Gastroesophageal sphincter (tissue), 3 donors: ENCODE results near the gene ARHGEF16.

ENCODE experiments used
- POLR2A ChIP-seq, 2 donors: fragments of 450-650 bp; IDR thresholded peaks; one replicate each; pipeline ENCODE4 v1.6.1; 2017; ENCODE audit warnings: antibody characterized with exemption in 2 of 2, mild to moderate bottlenecking in 2 of 2, moderate library complexity in 1 of 2
- TF ChIP-seq, protein P1 (sequence below), 4 experiments: fragments of 200-600 bp in 2 of 4; fragments of 450-650 bp in 2 of 4; sonication (generic) in 1 of 4; IDR thresholded peaks; one replicate each; pipeline ENCODE4 v1.5.1; 2017 to 2019; ENCODE audit warnings: antibody characterized with exemption in 4 of 4, mild to moderate bottlenecking in 2 of 4, moderate library complexity in 2 of 4

DNA sequence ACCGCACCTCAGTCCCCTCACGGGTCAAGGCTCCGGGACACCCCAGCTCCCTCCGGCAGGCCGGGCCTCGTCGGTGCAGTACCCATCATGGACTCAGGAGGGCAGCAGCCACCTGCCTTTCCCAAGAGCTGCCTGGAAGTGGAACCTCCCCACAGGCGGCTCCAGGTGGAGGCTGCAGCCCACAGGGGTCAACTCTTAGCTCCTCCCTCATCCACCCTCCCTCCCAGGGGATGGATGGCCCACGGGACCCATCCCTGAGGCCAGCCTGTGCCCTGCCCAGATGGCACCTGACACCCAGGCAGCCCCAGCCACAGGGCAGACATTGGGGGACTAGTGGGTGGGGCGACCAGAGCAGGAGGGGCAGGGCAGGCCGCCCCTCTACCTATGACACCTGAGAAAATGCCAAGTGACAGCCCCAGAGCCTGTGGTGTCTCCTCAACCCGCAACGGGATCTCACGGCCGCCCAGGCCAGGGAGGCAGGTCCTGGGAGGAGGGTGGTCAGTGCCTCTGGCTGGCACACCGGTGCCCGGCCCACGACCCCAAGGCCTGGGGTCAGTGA is 1.2 kb upstream of the ARHGEF16 start:
- TF ChIP-seq POLR2A (IDR thresholded peaks at IDR 0.05), result no peak
- TF ChIP-seq, protein P1, sequence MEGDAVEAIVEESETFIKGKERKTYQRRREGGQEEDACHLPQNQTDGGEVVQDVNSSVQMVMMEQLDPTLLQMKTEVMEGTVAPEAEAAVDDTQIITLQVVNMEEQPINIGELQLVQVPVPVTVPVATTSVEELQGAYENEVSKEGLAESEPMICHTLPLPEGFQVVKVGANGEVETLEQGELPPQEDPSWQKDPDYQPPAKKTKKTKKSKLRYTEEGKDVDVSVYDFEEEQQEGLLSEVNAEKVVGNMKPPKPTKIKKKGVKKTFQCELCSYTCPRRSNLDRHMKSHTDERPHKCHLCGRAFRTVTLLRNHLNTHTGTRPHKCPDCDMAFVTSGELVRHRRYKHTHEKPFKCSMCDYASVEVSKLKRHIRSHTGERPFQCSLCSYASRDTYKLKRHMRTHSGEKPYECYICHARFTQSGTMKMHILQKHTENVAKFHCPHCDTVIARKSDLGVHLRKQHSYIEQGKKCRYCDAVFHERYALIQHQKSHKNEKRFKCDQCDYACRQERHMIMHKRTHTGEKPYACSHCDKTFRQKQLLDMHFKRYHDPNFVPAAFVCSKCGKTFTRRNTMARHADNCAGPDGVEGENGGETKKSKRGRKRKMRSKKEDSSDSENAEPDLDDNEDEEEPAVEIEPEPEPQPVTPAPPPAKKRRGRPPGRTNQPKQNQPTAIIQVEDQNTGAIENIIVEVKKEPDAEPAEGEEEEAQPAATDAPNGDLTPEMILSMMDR (IDR thresholded peaks at IDR 0.05), result peak in 3 of 4 experiments; percentile 72 to 91 (median 89)
